ENCODE measurements around the gene DNAJC13. TPM values are rescaled to one million over a fixed set of nuclear protein-coding genes. Genes with fewer than 3 reads are reported as not detected.

DNAJC13 gene
- total and polyA plus RNA-seq, 4 donors = 6.3 to 22.8 (median 15.4) TPM

- no peak overlapping the region for H3K9ac ChIP-seq (ENCODE audit: low read depth in 1 of 2, low read length in 2 of 2)
- DNase-seq (ENCODE audit: low spot score) = no peak
- WGBS = 92% methylated on average over 5 of the region's 5 CpGs
- H3K36me3 ChIP-seq (ENCODE audit: control insufficient read depth in 4 of 4, insufficient read depth in 3 of 4, low read depth in 1 of 4, low read length in 3 of 4) = peaks cover 0 to 40% (median 36%) of the 10 kb centered on the region in 4 donors
- no peak overlapping the region for H3K4me3 ChIP-seq (ENCODE audit: low read depth in 1 of 3, low read length in 3 of 3)
- TF ChIP-seq, protein P1, sequence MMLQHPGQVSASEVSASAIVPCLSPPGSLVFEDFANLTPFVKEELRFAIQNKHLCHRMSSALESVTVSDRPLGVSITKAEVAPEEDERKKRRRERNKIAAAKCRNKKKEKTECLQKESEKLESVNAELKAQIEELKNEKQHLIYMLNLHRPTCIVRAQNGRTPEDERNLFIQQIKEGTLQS (IDR thresholded peaks at IDR 0.05) = no peak
- TF ChIP-seq FOXA2 (IDR thresholded peaks at IDR 0.05) (no peak), HNF4A (conservative IDR thresholded peaks at IDR 0.05) (no peak), HNF4G (IDR thresholded peaks at IDR 0.05) (no peak), NR2F2 (IDR thresholded peaks at IDR 0.05) (no peak)
- H3K27ac ChIP-seq (ENCODE audit: low read depth in 1 of 2, low read length in 2 of 2) = no peak overlapping the region
- H3K4me1 ChIP-seq (ENCODE audit: control insufficient read depth in 4 of 4, insufficient read depth in 4 of 4, low read length in 3 of 4) = no peaks in the 10 kb centered on the region
- H3K27me3 ChIP-seq (ENCODE audit: control insufficient read depth in 4 of 4, insufficient read depth in 4 of 4, low read length in 3 of 4) = no peaks in the 10 kb centered on the region
- H3K9me3 ChIP-seq (ENCODE audit: control insufficient read depth in 4 of 4, low read length in 3 of 4) = no peaks in the 10 kb centered on the region
These were observed 104.6 kb downstream of the DNAJC13 start for GRCh38 chr3:132521901-132522300.

GRCh38 chr3:132522353-132522752 is 105.1 kb downstream of the DNAJC13 start:
- H3K4me1 ChIP-seq (ENCODE audit: control insufficient read depth in 4 of 4, insufficient read depth in 4 of 4, low read length in 3 of 4) = no peaks in the 10 kb centered on the region
- H3K36me3 ChIP-seq (ENCODE audit: control insufficient read depth in 4 of 4, insufficient read depth in 3 of 4, low read depth in 1 of 4, low read length in 3 of 4) = peaks cover 0 to 38% (median 34%) of the 10 kb centered on the region in 4 donors
- 93% methylated on average over 3 of the region's 3 CpGs for WGBS

DNA sequence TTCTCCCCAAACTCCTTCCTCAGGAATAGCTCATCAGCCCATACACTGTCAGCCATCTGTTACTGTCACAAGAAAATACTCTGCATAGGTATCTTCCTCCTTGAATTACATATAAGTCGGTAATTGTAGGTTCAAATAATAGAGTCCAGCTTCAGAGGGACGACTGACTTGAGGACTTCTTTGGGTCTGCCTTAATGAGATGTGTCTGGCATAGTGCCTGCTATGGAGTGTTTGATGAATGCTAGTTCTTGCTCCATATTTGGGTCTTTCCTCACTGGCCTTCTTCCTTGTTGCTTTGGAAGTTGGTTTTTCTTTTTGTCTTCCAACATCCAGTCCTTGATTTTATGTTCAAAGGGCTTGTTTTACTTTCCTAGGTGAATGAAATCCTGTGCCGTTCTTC is 113.3 kb downstream of the DNAJC13 start:
- H3K27ac ChIP-seq (ENCODE audit: low read depth in 1 of 2, low read length in 2 of 2) = no peak overlapping the region
- no peak overlapping the region for H3K4me3 ChIP-seq (ENCODE audit: low read depth in 1 of 3, low read length in 3 of 3)
- WGBS = 94% methylated on average over 3 of the region's 3 CpGs
- no peaks in the 10 kb centered on the region for H3K4me1 ChIP-seq (ENCODE audit: control insufficient read depth in 4 of 4, insufficient read depth in 4 of 4, low read length in 3 of 4)
- no peak overlapping the region for H3K9ac ChIP-seq (ENCODE audit: low read depth in 1 of 2, low read length in 2 of 2)
- H3K27me3 ChIP-seq (ENCODE audit: control insufficient read depth in 4 of 4, insufficient read depth in 4 of 4, low read length in 3 of 4) = no peaks in the 10 kb centered on the region
- TF ChIP-seq, protein P1 (IDR thresholded peaks at IDR 0.05) = no peak
- TF ChIP-seq RXRA (IDR thresholded peaks at IDR 0.05) = no peak
- no peak for TF ChIP-seq FOXA2 (IDR thresholded peaks at IDR 0.05)
- TF ChIP-seq ZBTB33 (IDR thresholded peaks at IDR 0.05) = no peak
- TF ChIP-seq YY1 (IDR thresholded peaks at IDR 0.05) = no peak
- no peak for TF ChIP-seq GABPA (IDR thresholded peaks at IDR 0.05 in 1 of 2, conservative IDR thresholded peaks at IDR 0.05 in 1 of 2)
- no peak for TF ChIP-seq HNF4G (IDR thresholded peaks at IDR 0.05)
- no peak for TF ChIP-seq JUND (IDR thresholded peaks at IDR 0.05)
- no peak for TF ChIP-seq RAD21 (IDR thresholded peaks at IDR 0.05)
- no peak for TF ChIP-seq HNF4A (conservative IDR thresholded peaks at IDR 0.05)
- no peak for TF ChIP-seq REST (IDR thresholded peaks at IDR 0.05)
- TF ChIP-seq FOXA1 (IDR thresholded peaks at IDR 0.05) = no peak
- TF ChIP-seq EGR1 (IDR thresholded peaks at IDR 0.05; ENCODE audit: low read depth in 2 of 2) = no peak
- no peaks in the 10 kb centered on the region for H3K9me3 ChIP-seq (ENCODE audit: control insufficient read depth in 4 of 4, low read length in 3 of 4)
- peaks cover 6 to 47% (median 37%) of the 10 kb centered on the region in 4 donors for H3K36me3 ChIP-seq (ENCODE audit: control insufficient read depth in 4 of 4, insufficient read depth in 3 of 4, low read depth in 1 of 4, low read length in 3 of 4)
- DNase-seq (ENCODE audit: low spot score) = no peak

More at GRCh38 chr3:132522353-132522752, 105.1 kb downstream of the DNAJC13 start:
- H3K27ac ChIP-seq (ENCODE audit: low read depth in 1 of 2, low read length in 2 of 2) = no peak overlapping the region
- H3K9me3 ChIP-seq (ENCODE audit: control insufficient read depth in 4 of 4, low read length in 3 of 4) = no peaks in the 10 kb centered on the region
- no peak overlapping the region for H3K4me3 ChIP-seq (ENCODE audit: low read depth in 1 of 3, low read length in 3 of 3)
- no peak for TF ChIP-seq FOXA2 (IDR thresholded peaks at IDR 0.05)
- TF ChIP-seq GABPA (IDR thresholded peaks at IDR 0.05 in 1 of 2, conservative IDR thresholded peaks at IDR 0.05 in 1 of 2) = no peak
- TF ChIP-seq, protein P2, sequence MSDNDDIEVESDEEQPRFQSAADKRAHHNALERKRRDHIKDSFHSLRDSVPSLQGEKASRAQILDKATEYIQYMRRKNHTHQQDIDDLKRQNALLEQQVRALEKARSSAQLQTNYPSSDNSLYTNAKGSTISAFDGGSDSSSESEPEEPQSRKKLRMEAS (IDR thresholded peaks at IDR 0.05) = no peak
- no peak for DNase-seq (ENCODE audit: low spot score)
- H3K9ac ChIP-seq (ENCODE audit: low read depth in 1 of 2, low read length in 2 of 2) = no peak overlapping the region
- no peaks in the 10 kb centered on the region for H3K27me3 ChIP-seq (ENCODE audit: control insufficient read depth in 4 of 4, insufficient read depth in 4 of 4, low read length in 3 of 4)

All from liver (tissue), 9 donors.